ENCODE data around the gene ITGA11. TPM values are rescaled to one million over a fixed set of nuclear protein-coding genes. Genes with fewer than 3 reads are reported as not detected.

The ITGA11 gene
- total RNA-seq, 1 donor from 2014 or later: 31.4 TPM

DNA sequence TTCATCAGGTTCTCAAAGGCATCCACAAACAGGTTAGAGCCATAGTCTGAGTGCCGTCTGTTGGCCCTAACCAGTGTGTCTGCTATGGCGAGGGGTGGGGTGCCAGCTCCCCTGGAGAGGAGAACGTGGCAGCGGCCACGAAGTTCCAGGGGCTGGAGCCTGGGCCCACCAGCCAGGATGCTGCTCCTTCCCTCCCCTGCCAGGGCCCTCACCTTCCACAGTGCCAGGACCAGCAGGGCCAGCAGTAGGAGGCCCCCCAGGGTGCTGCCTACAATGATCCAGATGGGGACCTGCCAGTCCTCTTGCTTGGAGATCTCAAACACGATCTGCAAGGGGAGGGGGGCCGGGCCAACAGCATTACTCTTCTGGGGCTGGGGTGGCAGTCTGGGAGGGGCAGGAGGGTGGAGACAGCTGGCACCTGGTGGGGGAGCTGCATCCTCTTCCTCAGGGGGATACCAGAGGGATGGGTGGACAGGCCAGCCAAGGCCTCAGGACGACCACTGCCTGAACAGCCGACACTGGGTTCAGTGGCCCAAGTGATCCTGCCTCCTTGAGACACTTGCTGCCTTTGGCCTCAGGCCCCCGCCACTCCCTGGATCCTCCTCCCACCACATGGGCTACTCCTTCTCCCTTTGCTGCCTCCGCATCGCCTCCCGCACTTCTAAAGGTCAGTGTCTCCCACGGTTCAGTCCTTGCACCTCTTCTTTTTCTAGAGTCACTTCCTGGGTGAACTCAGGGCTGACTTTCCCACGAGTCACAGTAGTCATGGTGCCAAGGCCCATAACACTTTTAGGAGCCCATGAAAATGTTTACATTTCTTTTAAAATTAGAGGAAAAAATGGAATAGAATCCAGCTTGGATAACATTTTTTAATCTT is 128.2 kb downstream of the ITGA11 start:
- DNase-seq: no peak
- intact Hi-C loops (cut with micrococcal nuclease): no loop called here

DNA sequence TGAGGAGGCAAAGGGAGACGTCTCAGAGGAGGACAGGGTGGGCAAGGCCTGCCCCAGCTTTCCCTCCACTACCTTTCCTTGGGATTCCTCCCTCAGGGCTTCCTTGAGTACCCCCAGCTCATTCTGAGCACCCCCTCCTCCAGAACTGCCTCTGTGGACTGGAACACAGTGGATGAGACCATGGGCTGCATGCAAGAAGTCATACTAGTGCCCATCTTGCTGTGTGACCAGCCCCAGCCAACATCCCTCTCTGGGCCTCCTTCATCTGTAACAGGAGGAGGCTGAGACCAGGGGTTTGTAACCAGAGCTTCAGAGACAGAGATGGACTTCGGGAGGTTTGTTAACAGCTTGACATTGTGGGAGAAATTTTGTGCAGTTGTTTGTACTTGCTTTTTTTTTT is 128.8 kb downstream of the ITGA11 start:
- Histone ChIP-seq H3K4me1 (peaks cover 25% of the 10 kb centered on the region), H3K36me3 (no peaks in the 10 kb centered on the region), H3K27ac (replicated peaks) (no peak overlapping the region), H3K9me3 (replicated peaks) (no peaks in the 10 kb centered on the region), H3K4me3 (no peak overlapping the region), H3K27me3 (ENCODE audit: low read depth) (no peaks in the 10 kb centered on the region)
- no peak for DNase-seq
- intact Hi-C loops (cut with micrococcal nuclease): no loop called here
- TF ChIP-seq, protein P1, sequence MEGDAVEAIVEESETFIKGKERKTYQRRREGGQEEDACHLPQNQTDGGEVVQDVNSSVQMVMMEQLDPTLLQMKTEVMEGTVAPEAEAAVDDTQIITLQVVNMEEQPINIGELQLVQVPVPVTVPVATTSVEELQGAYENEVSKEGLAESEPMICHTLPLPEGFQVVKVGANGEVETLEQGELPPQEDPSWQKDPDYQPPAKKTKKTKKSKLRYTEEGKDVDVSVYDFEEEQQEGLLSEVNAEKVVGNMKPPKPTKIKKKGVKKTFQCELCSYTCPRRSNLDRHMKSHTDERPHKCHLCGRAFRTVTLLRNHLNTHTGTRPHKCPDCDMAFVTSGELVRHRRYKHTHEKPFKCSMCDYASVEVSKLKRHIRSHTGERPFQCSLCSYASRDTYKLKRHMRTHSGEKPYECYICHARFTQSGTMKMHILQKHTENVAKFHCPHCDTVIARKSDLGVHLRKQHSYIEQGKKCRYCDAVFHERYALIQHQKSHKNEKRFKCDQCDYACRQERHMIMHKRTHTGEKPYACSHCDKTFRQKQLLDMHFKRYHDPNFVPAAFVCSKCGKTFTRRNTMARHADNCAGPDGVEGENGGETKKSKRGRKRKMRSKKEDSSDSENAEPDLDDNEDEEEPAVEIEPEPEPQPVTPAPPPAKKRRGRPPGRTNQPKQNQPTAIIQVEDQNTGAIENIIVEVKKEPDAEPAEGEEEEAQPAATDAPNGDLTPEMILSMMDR (IDR thresholded peaks at IDR 0.05; ENCODE audit: borderline replicate concordance): no peak

More for the DNA sequence above, 128.2 kb downstream of the ITGA11 start:
- H3K36me3 ChIP-seq: no peaks in the 10 kb centered on the region
- no peak overlapping the region for H3K27ac ChIP-seq (replicated peaks)
- no peak overlapping the region for H3K4me3 ChIP-seq
- H3K4me1 ChIP-seq: peaks cover 18% of the 10 kb centered on the region
- TF ChIP-seq, protein P1 (IDR thresholded peaks at IDR 0.05; ENCODE audit: borderline replicate concordance): no peak
- H3K9me3 ChIP-seq (replicated peaks): no peaks in the 10 kb centered on the region
- H3K27me3 ChIP-seq (ENCODE audit: low read depth): no peaks in the 10 kb centered on the region

DNA sequence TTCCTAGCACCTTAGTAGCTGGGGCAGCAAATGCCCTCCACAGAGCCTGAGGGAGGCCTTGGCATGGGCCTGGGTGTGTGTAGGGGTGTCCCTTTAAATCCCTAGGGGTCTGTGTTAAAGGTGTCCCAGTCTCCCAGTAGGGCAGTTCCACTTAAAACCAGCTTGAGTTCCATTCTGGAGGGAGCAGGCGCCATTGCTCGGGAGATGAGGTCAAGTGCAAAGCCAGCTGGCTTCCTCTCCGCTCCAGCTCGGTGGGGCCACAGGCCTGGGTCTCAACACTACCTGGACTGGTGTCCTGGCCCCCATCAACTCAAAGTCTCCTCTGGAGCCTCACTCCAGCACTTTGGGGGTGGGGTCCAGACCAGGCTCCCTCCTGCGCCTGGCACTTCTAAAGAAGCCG is 129.2 kb downstream of the ITGA11 start:
- H3K36me3 ChIP-seq: no peaks in the 10 kb centered on the region
- intact Hi-C loops (cut with micrococcal nuclease): no loop called here
- TF ChIP-seq, protein P1 (IDR thresholded peaks at IDR 0.05; ENCODE audit: borderline replicate concordance): no peak
- no peaks in the 10 kb centered on the region for H3K9me3 ChIP-seq (replicated peaks)
- H3K4me1 ChIP-seq: peaks cover 25% of the 10 kb centered on the region
- H3K4me3 ChIP-seq: no peak overlapping the region
- no peak overlapping the region for H3K27ac ChIP-seq (replicated peaks)
- DNase-seq: no peak
- no peaks in the 10 kb centered on the region for H3K27me3 ChIP-seq (ENCODE audit: low read depth)

DNA sequence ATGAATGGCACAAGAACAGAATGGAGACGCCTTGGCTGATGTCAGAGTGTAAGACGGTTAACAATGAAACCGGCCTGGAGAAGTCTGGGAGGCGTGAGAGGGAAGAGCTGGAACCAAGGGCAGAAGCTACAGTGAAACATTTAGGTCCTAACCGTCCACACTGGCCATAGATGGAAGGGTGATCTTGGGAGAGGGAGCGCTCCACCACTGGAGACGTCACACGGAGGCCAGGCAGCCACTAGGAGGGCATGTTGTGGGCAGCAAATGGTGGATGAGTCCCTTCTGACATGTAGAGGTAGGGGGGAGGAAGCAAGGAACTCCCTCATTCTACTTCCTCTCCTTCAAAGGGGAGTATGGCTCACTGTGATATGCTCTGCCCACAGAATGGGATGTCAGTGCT is 130.7 kb downstream of the ITGA11 start:
- Histone ChIP-seq H3K9me3 (replicated peaks) (no peaks in the 10 kb centered on the region), H3K4me1 (peaks cover 29% of the 10 kb centered on the region), H3K27me3 (ENCODE audit: low read depth) (no peaks in the 10 kb centered on the region), H3K4me3 (no peak overlapping the region), H3K27ac (replicated peaks) (no peak overlapping the region), H3K36me3 (no peaks in the 10 kb centered on the region)
- DNase-seq: no peak
- TF ChIP-seq, protein P1 (IDR thresholded peaks at IDR 0.05; ENCODE audit: borderline replicate concordance): no peak
- intact Hi-C loops (cut with micrococcal nuclease): no loop called here

DNA sequence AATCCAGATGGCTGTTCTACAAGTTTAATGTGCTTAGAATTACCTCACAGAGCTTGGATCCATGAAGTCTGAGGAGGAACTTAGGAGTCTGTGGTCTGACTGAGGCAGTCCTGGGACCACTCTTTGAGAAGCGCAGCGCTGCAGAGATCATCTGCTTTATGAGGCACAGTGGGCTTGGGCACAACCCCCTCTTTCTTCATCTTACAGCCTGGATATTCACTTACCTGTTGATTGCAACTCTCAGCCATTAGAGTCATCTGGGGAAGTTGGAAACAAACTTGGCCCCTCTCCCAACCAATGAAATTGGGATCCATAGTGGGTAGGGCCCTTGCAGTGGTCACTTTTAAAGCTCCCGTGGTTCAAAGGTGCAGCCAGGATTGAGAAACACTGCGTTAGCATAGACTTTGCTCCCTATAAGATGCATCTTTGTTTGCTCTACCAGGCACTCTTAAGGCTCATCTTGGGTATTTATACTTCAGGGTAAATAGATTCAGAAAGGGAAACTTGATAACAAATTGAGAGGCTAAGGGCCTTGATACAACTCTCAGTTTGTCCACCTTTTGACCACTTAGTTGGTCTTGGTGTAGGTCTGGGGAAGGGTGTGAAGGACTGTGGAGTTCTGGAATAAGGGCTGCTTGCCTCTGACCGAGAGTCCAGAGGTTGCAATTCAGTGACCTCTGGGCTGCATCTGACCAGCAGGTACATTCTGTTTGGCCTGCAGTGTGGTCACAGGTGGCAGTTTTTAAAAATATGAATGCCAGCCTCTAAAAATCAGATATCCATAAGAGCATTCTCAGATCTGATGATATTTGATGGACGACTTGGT is 131.6 kb downstream of the ITGA11 start:
- Histone ChIP-seq H3K4me3 (no peak overlapping the region), H3K36me3 (no peaks in the 10 kb centered on the region), H3K9me3 (replicated peaks) (no peaks in the 10 kb centered on the region), H3K27ac (replicated peaks) (peak overlapping the region; percentile 60), H3K4me1 (peaks cover 37% of the 10 kb centered on the region), H3K27me3 (ENCODE audit: low read depth) (no peaks in the 10 kb centered on the region)
- TF ChIP-seq, protein P1 (IDR thresholded peaks at IDR 0.05; ENCODE audit: borderline replicate concordance): no peak
- intact Hi-C loops (cut with micrococcal nuclease): no loop called here
- no peak for DNase-seq

Data from left ventricle myocardium inferior (tissue), 1 donor.